SK-N-SH (cell line): Measurements from ENCODE around the gene MUC2.

ENCODE experiments used
- CTCF ChIP-seq: fragments of 200-600 bp; sonication (generic); IDR thresholded peaks from 2 replicates; pipeline ENCODE4 v1.6.1; 2017; ENCODE audit warnings: antibody characterized with exemption, mild to moderate bottlenecking, moderate library complexity
- RCOR1 ChIP-seq: fragments of 150-350 bp; IDR thresholded peaks from 2 replicates; pipeline ENCODE4 v1.6.1; 2017; ENCODE audit warnings: antibody characterized with exemption, low read length

GRCh38 chr11:1049071-1049405 is 25.6 kb upstream of the MUC2 start:
- TF ChIP-seq CTCF (no peak), RCOR1 (no peak)
